DOHH2 (cell line): ENCODE measurements around the gene GTSF1L.

Experiments used
- H3F3A ChIP-seq: fragments of 200-600 bp; sonication (generic), shearing (Covaris generic); 2 replicates; pipeline ENCODE4 v1.6.0; 2016; ENCODE audit warnings: antibody characterized with exemption, mild to moderate bottlenecking; ENCODE audit not compliant: control insufficient read depth, insufficient read depth
- H3K27ac ChIP-seq: fragments of 200-600 bp; sonication (generic); 2 replicates; pipeline ENCODE4 v1.5.1; 2014; ENCODE audit warnings: low read depth, mild to moderate bottlenecking, low read length, moderate library complexity
- H3K27me3 ChIP-seq: fragments of 200-600 bp; sonication (generic); 2 replicates; pipeline ENCODE4 v1.6.1; 2014; ENCODE audit warnings: mild to moderate bottlenecking, low read length, mixed read lengths; ENCODE audit not compliant: control insufficient read depth
- H3K36me3 ChIP-seq: fragments of 200-600 bp; sonication (generic); 2 replicates; pipeline ENCODE4 v1.6.1; 2014; ENCODE audit warnings: mild to moderate bottlenecking, low read length, moderate library complexity, mixed read lengths; ENCODE audit not compliant: control insufficient read depth
- H3K4me1 ChIP-seq: fragments of 200-600 bp; sonication (generic); 2 replicates; pipeline ENCODE4 v1.6.1; 2014; ENCODE audit warnings: mild to moderate bottlenecking, low read length, mixed read lengths; ENCODE audit not compliant: control insufficient read depth
- H3K4me2 ChIP-seq: fragments of 200-600 bp; sonication (generic); 2 replicates; pipeline ENCODE4 v1.6.0; 2014; ENCODE audit warnings: mild to moderate bottlenecking, low read length, moderate library complexity
- H3K4me3 ChIP-seq: fragments of 200-600 bp; sonication (generic); 2 replicates; pipeline ENCODE4 v1.5.1; 2014; ENCODE audit warnings: mild to moderate bottlenecking, low read length, mixed read lengths
- H3K79me2 ChIP-seq: fragments of 200-600 bp; sonication (generic); 2 replicates; pipeline ENCODE4 v1.6.1; 2014; ENCODE audit warnings: mild to moderate bottlenecking, low read length, mixed read lengths; ENCODE audit not compliant: control insufficient read depth
- H3K9me2 ChIP-seq: fragments of 200-600 bp; sonication (generic); replicated peaks from 2 replicates; pipeline ENCODE4 v1.6.1; 2014; ENCODE audit warnings: mild to moderate bottlenecking, low read length, mixed read lengths; ENCODE audit not compliant: control insufficient read depth
- H3K9me3 ChIP-seq: fragments of 200-600 bp; sonication (generic); 2 replicates; pipeline ENCODE4 v1.6.1; 2014; ENCODE audit warnings: antibody characterized with exemption, low read length, mixed read lengths; ENCODE audit not compliant: control insufficient read depth, insufficient read depth
- H4K20me1 ChIP-seq: fragments of 200-600 bp; sonication (generic); 2 replicates; pipeline ENCODE4 v1.6.0; 2014; ENCODE audit warnings: low read depth, mild to moderate bottlenecking, antibody characterized with exemption, low read length, moderate library complexity; ENCODE audit not compliant: control insufficient read depth, insufficient read depth
- EZH2phosphoT487 ChIP-seq: fragments of 200-600 bp; sonication (generic); IDR thresholded peaks from 2 replicates; pipeline ENCODE4 v1.6.1; 2017; ENCODE audit warnings: borderline replicate concordance, mild to moderate bottlenecking, antibody characterized with exemption, low read length, moderate library complexity, mixed read lengths
- TF ChIP-seq, protein P1 (sequence below): fragments of 200-600 bp; sonication (generic); IDR thresholded peaks from one replicate; pipeline ENCODE4 v1.5.1; 2014; ENCODE audit warnings: antibody characterized with exemption, mild to moderate bottlenecking, low read depth, low read length; ENCODE audit not compliant: poor library complexity, severe bottlenecking

GTSF1L gene

DNA sequence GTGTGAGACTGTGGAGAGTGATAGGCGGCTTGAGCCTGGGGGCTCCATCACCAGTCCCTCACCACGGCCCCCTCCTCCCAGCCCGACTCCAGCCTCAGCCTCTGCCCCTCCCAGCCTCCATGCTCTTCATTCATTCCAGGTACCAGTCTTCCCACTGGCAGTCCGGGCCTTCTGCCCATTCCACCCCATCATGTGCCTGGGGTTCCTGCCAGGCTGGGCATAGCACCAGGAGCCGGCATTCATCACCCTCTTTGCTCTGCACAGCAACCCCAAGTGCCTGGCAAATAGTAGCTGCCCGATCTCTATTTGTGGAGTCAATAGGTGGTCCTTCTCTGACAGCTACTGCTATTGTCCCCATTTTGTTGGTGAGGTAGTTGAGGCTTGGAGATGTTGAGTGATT is 39.6 kb upstream of the GTSF1L start:
- no peak overlapping the region for H3K4me2 ChIP-seq
- no peaks in the 10 kb centered on the region for H3K9me2 ChIP-seq
- no peaks in the 10 kb centered on the region for H3K36me3 ChIP-seq
- TF ChIP-seq, protein P1, sequence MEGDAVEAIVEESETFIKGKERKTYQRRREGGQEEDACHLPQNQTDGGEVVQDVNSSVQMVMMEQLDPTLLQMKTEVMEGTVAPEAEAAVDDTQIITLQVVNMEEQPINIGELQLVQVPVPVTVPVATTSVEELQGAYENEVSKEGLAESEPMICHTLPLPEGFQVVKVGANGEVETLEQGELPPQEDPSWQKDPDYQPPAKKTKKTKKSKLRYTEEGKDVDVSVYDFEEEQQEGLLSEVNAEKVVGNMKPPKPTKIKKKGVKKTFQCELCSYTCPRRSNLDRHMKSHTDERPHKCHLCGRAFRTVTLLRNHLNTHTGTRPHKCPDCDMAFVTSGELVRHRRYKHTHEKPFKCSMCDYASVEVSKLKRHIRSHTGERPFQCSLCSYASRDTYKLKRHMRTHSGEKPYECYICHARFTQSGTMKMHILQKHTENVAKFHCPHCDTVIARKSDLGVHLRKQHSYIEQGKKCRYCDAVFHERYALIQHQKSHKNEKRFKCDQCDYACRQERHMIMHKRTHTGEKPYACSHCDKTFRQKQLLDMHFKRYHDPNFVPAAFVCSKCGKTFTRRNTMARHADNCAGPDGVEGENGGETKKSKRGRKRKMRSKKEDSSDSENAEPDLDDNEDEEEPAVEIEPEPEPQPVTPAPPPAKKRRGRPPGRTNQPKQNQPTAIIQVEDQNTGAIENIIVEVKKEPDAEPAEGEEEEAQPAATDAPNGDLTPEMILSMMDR: no peak
- no peak for TF ChIP-seq EZH2phosphoT487
- no peaks in the 10 kb centered on the region for H3K79me2 ChIP-seq
- no peak overlapping the region for H3K4me3 ChIP-seq
- no peaks in the 10 kb centered on the region for H3K4me1 ChIP-seq
- peaks cover 5% of the 10 kb centered on the region for H3K27me3 ChIP-seq
- H3F3A ChIP-seq: no peaks in the 10 kb centered on the region
- no peaks in the 10 kb centered on the region; the same call in 1 of the 2 replicates for H4K20me1 ChIP-seq
- no peak overlapping the region for H3K27ac ChIP-seq
- H3K9me3 ChIP-seq: no peaks in the 10 kb centered on the region

DNA sequence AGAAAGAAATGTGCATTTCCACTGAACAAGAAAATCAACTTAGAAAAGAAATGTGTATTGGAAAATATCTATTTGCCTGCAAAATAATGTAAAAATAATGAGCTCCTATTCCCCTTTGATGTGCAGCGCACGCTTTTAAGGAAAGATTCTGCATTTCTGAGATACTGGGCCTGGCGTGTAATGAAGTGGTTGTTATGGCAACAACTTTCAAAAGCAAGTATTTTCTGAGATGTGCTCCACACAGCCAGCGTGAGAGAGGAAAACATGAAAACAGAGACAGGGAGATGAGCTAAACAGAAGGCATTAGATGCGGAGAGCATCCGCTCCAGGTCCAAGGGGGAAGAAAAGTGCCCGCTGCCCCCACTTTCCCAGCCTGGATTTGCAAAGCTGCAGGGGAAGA is 39.1 kb upstream of the GTSF1L start:
- Histone ChIP-seq H3F3A (no peaks in the 10 kb centered on the region), H4K20me1 (no peaks in the 10 kb centered on the region; the same call in 1 of the 2 replicates), H3K36me3 (no peaks in the 10 kb centered on the region), H3K4me2 (no peak overlapping the region), H3K27me3 (peaks cover 5% of the 10 kb centered on the region), H3K4me3 (no peak overlapping the region), H3K79me2 (no peaks in the 10 kb centered on the region), H3K9me2 (no peaks in the 10 kb centered on the region), H3K4me1 (no peaks in the 10 kb centered on the region), H3K27ac (no peak overlapping the region), H3K9me3 (no peaks in the 10 kb centered on the region)
- TF ChIP-seq, protein P1: no peak
- TF ChIP-seq EZH2phosphoT487: no peak

DNA sequence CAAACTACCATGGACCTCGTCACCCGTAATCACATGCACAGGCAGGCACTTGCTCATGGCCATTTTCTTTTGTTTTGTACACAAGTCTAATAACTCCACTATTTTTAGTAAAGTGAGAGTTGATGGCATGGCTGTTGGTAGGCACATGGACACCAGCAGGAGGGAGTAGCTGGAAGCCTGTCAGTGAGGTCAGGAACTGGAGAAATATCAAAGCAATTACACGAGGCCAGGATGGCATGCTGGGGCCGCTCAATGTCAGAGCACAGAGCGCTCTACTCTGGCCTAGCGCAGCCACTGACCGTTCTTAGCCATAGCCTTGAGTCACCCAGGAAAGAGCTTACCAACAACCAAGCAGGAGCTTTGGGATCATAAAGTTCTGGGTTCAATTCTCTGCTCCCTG is 36.1 kb upstream of the GTSF1L start:
- Histone ChIP-seq H3K4me3 (no peak overlapping the region), H3K9me2 (no peaks in the 10 kb centered on the region), H3K79me2 (no peaks in the 10 kb centered on the region), H4K20me1 (no peaks in the 10 kb centered on the region; the same call in 1 of the 2 replicates), H3K9me3 (no peaks in the 10 kb centered on the region), H3K4me2 (no peak overlapping the region), H3K36me3 (no peaks in the 10 kb centered on the region), H3K4me1 (no peaks in the 10 kb centered on the region), H3K27me3 (peaks cover 2% of the 10 kb centered on the region), H3F3A (no peaks in the 10 kb centered on the region), H3K27ac (no peak overlapping the region)
- TF ChIP-seq, protein P1: no peak
- no peak for TF ChIP-seq EZH2phosphoT487
